GM12873 (cell line): Measurements from ENCODE around the gene AIRE.

Experiments used
- CTCF ChIP-seq: IDR thresholded peaks from 2 replicates; pipeline ENCODE4 v1.5.1; 2012; ENCODE audit warnings: low read depth, mild to moderate bottlenecking, moderate library complexity, low read length, control low read depth; ENCODE audit not compliant: insufficient read depth; ENCODE audit errors: missing control alignments

AIRE gene

GRCh38 chr21:44294391-44295162, 8.9 kb downstream of the AIRE start:
- no peak for TF ChIP-seq CTCF

- TF ChIP-seq CTCF, result no peak
These were observed 9.5 kb downstream of the AIRE start for GRCh38 chr21:44295163-44295573.

- no peak for TF ChIP-seq CTCF
These were observed 10.0 kb downstream of the AIRE start for GRCh38 chr21:44295646-44296045.

- no peak for TF ChIP-seq CTCF
These were observed 10.4 kb downstream of the AIRE start for GRCh38 chr21:44296103-44296519.

- no peak for TF ChIP-seq CTCF
These were observed 11.2 kb downstream of the AIRE start for GRCh38 chr21:44296916-44297315.

DNA sequence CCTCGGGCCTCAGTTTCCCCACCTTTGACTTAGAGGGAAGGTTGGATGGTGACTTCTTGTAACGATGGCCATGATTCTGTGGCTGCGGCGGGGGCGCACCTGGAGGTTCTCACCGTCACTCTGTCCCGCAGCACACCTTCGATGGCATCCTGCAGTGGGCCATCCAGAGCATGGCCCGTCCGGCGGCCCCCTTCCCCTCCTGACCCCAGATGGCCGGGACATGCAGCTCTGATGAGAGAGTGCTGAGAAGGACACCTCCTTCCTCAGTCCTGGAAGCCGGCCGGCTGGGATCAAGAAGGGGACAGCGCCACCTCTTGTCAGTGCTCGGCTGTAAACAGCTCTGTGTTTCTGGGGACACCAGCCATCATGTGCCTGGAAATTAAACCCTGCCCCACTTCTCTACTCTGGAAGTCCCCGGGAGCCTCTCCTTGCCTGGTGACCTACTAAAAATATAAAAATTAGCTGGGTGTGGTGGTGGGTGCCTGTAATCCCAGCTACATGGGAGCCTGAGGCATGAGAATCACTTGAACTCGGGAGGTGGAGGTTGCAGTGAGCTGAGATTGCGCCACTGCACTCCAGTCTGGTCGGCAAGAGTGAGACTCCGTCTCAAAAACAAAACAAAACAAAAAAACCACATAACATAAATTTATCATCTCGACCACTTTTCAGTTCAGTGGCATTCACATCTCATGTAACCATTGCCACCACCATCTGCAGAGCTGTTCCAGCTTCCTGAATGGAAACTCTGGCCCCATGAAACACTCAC, 12.0 kb downstream of the AIRE start:
- peak; percentile 87 for TF ChIP-seq CTCF

DNA sequence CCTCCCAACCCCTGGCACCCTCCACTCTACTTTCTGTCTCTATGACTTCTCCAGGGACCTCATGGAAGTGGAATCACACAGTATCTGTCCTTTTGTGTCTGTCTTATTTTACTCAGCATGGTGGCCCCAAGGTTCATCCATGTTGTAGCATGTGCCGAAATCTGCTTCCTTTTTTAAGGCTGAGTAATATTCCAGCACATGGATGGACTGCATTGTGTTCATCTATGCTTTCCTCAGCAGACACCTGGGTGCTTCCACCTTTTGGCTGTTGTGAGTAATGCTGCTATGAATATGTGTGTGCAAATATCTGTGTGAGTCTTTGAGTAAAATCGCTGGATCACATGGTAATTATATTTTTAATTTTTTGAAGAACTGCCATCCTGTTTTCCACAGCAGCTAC, 12.6 kb downstream of the AIRE start:
- peak; percentile 46 for TF ChIP-seq CTCF
